GM18502 (cell line): ENCODE results near the gene CBARP.
"Not testable (repeated sequence)": the region's sequence is repeated elsewhere in the genome, so short reads cannot be mapped to it uniquely, and the experiment has no call there.

ENCODE experiments used
- ATAC-seq: cut with Tn5 transposase; IDR thresholded peaks from one replicate; pipeline ENCODE4 v1.9.1; 2021; ENCODE audit warnings: mild to moderate bottlenecking; ENCODE audit not compliant: unreplicated experiment, poor library complexity

CBARP gene

GRCh38 chr19:1254530-1255185, 16.9 kb upstream of the CBARP start:
- ATAC-seq, result no peak

DNA sequence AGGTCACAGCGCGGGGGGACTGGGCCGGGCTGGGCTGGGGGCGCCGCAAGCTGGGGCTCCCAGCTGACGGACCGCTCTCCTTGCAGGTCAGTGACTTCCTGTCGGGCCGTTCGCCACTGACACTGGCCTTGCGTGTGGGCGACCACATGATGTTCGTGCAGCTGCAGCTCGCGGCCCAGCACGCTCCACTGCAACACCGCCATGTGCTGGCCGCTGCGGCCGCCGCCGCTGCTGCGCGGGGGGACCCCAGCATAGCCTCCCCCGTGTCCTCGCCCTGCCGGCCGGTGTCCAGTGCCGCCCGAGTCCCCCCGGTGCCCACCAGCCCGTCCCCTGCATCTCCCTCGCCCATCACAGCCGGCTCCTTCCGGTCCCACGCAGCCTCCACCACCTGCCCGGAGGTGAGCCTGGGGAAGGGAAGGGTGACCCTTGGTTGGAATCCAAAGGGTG, 16.3 kb upstream of the CBARP start:
- ATAC-seq, result no peak

DNA sequence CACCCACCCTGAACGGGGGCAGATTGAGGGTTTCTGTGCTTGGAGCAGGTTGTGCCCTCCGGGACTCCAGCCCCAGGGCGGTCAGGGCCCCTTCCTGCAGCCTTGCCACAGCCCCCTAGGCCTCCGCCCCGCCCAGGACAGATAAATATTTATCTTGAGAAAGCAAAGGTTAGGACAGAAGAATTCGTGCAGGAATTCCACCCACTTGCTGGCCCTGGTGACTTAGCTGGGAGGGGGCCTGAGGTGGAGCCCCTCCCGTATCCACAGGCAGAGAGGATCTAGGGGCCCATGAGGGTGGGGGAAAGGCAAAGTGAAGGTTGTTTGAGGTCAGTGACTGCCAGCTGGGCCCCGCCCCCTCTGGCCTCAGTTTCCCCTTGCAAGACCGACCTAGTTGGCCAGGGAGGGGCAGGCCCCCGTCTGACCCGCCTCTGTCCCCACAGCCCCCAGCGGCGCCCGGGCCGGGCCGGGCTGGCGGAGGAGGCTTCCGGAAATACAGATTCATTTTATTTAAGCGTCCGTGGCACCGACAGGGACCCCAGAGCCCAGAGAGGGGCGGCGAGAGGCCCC, 15.8 kb upstream of the CBARP start:
- no peak for ATAC-seq

GRCh38 chr19:1252821-1253513, 15.2 kb upstream of the CBARP start:
- ATAC-seq, result no peak

DNA sequence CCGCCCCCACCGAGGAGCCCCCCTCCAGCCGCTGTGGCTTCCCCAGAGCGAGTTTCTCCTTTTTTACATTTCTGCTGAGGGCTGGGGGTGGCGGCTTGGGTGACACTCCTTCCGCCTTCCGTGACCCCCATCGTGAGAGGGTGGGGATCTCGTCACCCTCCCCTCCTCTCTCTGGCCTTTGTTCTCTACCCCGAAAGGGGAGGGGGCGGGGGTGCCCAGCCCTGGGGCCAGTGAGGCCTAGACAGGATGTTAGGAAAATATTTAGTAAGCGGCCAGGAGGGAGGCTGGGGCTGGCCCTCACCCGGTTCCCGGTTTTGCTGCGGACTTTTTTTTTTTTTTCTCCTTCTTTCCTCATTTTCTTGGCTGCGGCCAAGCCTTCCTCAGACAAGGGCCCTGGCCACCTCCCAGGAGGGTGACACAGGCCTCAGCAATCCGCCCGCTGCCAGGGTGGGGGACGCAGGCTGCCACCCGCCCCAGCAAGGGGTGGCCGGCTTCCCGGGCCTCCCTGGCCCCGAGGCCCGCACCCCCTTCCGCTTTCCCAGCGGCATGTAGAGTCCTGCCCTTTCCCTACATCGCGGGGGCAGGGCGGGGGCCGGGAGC, 14.5 kb upstream of the CBARP start:
- no peak for ATAC-seq

GRCh38 chr19:1251330-1252220, 13.8 kb upstream of the CBARP start:
- ATAC-seq, result no peak

DNA sequence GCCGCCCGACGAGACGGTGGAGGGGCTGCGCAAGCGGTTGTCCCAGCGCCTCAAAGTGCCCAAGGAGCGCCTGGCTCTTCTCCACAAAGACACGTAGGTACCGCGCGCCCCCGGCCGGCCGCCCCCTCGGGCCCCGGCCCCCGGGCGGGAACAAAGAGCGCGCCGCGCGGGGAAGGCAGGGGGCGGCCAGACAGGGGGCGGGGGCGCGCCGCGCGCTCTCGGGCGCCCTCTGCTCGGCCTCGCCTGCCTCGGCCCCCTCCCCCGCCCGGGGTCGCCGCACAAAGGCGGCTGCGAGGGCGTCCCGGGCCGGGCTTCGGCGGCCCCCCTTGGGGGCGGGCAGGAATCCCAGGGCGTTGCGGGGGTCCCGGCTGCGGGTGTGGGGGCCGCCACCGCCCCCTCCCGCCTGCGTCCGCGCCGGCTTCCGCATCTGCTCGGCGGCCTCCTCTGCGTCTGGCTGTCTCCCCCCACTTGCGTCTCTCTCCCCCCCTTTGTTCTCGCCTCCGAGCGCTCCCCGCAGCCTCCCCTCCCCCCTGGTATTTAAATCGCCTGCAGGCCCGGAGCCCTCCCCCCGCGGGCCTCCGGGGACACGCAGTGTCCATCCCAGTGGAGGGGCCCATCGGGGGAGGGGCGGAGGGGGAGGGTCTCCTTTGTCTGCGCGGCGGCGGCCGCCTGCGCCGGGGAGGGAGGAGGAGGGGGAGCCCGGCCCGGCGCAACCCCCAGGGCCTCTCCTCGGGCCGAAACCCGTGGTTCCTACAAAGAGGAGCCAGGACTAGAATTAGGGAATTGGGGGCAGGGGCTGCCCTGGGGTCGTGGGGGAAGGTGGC, 12.8 kb upstream of the CBARP start:
- ATAC-seq, result no peak

DNA sequence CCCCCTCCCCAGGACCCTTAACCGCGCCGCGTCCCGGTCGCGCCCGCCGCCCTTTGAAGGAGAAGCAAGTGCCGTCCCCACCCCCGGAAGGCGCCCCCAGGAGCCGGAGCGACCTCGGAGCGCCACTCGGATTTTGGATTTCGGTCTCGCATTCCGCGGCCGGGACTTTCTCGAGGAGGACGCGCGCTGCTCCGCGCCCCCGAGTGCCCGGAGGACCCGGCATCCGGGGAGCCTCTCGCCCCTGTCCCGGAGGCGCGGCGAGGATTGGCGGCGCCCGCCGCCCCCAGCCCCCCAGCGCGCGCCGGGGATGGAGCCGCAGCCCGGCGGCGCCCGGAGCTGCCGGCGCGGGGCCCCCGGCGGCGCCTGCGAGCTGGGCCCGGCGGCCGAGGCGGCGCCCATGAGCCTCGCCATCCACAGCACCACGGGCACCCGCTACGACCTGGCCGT, 12.2 kb upstream of the CBARP start:
- no peak for ATAC-seq

- peak; percentile 33 for ATAC-seq
Observed at GRCh38 chr19:1249298-1249989, 11.6 kb upstream of the CBARP start.

GRCh38 chr19:1248786-1249297, 11.0 kb upstream of the CBARP start:
- ATAC-seq, result peak; percentile 36

GRCh38 chr19:1248139-1248785, 10.5 kb upstream of the CBARP start, which contains the start of gene MIDN:
TSS of gene MIDN (plus strand) at chr19:1248583. CDS start at chr19:1250297, 1,714 bp downstream.
- peak; percentile 18 for ATAC-seq

- ATAC-seq, result no peak
Observed at GRCh38 chr19:1247748-1248138, 9.9 kb upstream of the CBARP start.

DNA sequence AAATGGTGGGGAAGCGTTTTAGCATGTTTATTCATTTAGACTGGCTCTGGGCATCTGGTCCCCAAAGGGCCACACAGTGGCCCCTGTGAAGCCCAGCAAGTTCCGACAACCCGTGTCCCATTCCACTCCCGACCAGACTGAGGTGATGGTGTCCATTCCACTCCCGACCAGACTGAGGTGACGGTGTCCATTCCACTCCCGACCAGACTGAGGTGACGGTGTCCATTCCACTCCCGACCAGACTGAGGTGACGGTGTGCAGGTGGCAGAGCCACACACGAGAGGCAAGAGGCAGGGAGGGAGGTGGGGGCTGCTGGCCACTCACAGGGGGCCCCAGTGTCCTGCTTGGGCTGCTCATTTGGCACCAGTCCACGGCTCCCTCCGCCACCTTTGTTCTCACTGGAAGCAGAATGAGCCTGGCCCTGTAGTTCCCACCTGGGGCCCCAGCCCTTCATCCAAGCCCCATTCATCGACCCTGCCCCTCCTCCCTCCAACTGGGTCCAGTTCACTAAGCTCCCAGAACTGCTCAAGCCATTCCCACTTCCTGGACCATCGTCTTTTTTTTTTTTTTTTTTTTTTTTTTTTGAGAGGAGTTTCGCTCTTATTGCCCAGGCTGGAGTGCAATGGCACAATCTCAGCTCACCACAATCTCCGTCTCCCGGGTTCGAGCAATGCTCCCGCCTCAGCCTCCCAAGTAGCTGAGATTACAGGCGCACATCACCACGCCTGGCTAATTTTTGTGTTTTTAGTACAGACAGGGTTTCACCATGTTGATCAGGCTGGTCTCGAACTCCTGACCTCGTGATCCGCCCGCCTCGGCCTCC, 8.7 kb upstream of the CBARP start:
- not testable (repeated sequence) for ATAC-seq

GRCh38 chr19:1245494-1246264, 7.9 kb upstream of the CBARP start:
- no peak for ATAC-seq

GRCh38 chr19:1244693-1245451, 7.1 kb upstream of the CBARP start:
- ATAC-seq, result no peak
